ENCODE data around the gene CHST9. TPM values are rescaled to one million over a fixed set of nuclear protein-coding genes. Genes with fewer than 3 reads are reported as not detected.
"Not testable (repeated sequence)": the region's sequence is repeated elsewhere in the genome, so short reads cannot be mapped to it uniquely, and the experiment has no call there.

Gene CHST9
- total RNA-seq, 1 donor from 2014 or later = not detected

DNA sequence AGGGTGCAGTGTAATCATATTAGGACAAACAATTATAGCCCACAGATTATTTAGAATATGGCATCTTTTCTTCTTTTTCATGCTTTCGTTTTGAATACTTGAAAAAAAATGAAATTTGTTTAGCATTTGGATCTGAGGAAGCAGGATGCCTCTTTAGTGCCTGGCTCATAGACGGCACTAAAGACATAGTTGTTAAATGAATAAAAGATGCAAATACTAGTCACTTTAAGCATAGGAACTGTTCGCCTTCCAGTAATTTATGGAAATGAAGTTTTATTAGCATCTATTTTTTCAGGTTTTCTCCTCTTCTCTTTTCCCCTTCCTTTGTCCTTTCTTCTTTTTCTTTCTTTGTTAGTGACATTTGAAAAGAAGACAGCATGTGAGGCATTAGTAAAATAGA lies 80.4 kb downstream of the CHST9 start:
- DNase-seq (ENCODE audit: low read depth) = no peak

DNA sequence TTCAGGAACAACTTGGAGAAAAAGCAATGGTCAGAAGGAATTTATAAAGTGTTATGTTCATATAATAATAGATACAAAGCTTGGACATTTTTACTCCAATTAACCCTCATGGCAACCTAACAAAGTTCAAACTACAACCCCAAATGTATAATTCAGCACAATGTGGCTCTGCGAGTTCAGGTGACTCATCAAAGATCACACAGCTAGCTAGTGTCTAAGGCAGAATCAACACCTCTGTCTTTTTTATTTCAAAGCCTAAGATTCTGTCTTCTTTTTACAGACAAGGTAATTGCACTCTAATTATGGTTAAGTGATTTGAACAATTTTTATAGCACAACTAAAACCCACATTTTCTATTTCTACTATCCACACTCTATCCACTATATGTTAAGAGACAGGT lies 90.5 kb downstream of the CHST9 start:
- DNase-seq (ENCODE audit: low read depth) = no peak

DNA sequence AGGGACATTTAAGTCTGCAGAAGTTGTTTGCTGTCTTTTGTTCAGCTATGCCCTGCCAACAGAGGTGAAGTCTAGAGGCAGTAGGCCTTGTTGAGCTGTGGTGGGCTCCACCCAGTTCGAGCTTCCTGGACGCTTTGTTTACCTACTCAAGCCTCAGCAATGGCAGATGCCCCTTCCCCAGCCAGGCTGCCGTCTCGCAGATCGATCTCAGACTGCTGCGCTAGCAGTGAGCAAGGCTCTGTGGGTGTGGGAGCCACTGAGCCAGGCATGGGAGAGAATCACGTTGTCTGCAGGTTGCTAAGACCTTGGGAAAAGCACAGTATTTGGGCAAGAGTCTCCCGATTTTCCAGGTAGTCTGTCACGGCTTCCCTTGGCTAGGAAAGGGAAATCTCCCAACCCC lies 91.8 kb downstream of the CHST9 start:
- DNase-seq (ENCODE audit: low read depth) = not testable (repeated sequence)

DNA sequence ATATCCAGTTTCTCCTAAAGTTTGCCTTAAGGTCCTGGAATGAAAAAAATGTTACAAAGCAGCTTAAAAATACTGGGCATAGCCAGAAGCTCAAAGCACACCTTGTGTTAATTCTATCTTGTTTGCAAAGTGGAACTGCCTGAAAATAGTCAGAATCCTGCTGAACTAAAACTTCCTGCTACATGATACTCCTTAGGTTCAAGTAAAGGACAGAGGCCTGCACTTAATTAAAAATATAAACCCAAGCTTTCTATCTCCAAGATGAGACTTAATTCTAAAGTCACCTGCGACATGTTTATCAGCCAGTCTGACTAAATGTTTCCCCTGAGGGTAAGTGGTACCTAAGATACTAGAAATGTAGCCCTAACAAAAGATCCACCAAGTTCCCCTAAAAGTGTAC lies 103.4 kb downstream of the CHST9 start:
- no peak for DNase-seq (ENCODE audit: low read depth)

DNA sequence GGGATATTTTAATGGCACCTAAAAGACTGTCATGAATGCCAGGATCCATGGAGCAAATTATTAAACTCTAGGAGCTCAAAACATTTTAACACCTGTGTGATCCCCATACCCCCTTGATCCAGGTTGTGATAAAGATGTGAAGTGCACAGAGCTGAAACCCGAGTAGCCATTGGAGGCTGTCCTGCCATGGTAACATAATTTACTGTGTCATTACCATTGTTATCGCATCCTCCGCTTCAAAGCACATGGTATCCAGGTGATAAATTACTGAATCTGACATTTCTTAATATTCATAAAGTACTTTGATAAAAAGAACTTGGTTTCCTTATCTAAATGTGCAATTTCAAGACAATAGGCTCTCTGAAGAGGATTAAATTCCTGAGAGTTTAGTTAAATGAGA lies 109.3 kb downstream of the CHST9 start:
- DNase-seq (ENCODE audit: low read depth) = no peak

DNA sequence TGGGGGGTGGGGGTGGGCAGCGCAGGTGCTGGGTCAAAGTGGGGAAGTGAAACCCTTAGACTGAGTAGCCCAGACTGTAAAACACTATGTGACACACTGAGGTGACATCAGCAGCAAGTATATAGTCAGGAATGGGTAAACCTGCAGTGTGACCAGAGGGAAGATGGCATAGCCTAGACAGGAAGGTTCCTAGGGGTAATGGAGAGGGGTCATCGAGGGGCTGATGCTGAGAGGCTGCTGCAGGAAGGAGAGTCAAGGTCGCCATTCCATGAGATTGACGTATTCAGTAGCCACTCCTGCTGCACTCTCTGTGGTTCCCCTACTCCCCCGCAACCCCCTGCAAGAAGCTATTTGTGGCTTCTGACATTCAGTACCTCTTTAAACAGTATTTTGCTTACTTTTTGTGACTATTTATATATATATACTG lies 111.7 kb downstream of the CHST9 start:
- DNase-seq (ENCODE audit: low read depth) = no peak

DNA sequence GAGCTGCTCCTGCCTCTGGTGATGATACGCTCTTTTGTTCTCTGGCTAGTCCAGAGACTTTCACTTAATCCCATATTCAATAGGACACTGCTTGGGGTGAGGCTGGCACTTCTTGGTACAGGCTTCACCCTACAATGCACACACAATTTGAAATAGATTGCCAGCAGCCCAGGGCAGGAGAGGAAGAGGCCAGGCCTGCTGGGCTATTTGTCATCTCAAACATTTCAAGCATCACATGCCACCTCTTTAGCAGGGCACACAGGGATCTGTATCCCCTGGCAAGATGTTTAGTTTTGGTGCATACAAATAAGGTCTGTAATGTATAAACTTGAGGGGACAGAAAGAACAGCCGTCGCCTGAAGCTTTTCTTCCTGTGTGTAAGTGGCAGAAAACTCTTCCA lies 120.4 kb downstream of the CHST9 start:
- DNase-seq (ENCODE audit: low read depth) = no peak

DNA sequence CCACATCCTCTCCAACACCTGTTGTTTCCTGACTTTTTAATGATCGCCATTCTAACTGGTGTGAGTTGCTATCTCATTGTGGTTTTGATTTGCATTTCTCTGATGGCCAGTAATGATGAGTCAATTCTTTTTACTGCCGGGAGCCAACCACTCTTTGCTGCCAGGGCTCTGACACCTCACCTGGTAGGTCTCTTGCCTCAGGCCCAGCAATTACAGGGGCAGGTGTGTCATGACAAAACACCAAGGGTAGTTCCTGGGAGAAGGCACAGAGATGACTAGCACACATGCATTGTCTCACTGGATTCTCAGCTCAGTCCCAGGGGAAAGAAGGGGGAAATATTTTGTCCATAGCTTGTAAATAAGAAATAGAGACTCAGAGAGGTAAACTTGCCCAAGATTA lies 122.3 kb downstream of the CHST9 start:
- no peak for DNase-seq (ENCODE audit: low read depth)

DNA sequence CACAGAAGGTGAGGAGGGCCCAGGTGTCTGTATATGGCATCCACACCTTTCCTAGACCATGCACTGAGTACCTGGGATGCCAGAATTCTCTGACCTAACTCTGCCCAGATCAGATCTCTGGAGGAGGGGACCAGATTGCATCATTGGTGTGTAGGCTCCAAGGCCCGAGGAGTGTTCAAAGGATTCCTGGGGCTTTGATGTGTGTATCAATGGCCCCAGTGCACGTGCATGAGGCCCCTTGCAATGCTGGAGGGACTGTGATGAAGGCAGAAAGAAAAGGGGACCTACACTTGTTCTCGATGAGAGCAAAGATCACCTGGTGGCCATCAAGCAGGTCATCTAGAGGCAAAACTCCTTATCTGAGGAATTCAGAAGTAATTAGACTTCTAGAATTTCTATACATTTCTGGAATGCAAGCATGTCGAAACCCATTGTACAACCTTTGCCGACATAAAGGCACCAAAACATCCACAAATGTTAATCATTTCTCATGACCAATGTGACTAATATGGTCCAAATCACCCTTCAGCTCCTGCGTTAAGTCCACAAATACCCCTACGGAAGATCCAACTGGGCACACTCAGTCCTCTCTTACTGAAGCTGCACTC lies 123.5 kb downstream of the CHST9 start:
- no peak for DNase-seq (ENCODE audit: low read depth)

DNA sequence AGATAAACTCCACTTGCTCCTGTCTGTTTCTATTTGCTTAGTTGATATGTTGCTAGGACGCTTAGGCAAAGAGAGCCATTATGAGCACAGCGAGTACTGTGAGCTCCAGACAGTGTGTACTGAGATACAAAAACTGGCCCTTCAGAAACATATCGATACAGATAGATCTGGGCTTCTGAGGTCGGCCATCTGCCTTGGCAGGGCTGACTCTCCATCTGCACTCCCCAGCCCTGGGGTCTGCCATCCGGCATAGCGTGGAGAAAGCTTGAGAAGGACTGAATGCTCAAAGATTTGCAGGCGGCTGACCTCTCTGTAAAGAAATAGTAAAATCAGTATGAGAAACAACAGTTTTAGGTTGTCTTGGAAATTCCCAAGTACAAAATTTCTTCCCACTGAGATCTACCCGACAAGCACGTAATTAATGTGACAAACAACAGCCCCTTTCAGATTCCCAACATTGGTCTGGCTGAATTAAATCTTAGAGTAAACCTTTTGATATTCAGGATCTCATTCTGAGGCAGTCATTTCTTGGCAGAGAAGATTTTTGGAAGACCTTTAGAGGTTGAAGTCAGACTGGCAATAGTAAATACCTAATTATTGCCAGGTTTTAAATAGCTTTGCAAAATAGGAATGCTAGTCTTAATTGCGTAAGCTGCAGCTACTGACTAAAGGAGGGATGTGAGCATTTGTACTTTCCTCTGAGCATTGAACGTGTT lies 127.4 kb downstream of the CHST9 start:
- DNase-seq (ENCODE audit: low read depth) = no peak

DNA sequence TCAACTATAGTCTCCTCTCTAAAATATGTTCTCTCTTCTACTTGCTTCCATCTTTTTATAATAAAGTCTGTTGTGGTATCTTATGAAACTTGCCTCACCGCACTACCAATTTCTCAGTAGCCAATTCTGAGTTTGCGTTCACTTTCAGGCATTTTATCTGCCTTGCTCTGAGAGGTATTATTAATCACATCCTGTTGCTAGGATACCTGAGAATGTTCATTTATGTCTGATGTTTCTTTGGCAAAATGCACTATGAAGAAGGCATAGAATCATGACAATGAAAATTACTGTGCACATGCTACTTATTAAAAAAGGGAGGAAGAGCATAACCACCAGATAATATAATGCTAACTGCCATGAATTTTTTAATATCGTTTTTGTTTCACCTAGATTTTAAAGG lies 130.2 kb downstream of the CHST9 start:
- DNase-seq (ENCODE audit: low read depth) = no peak

DNA sequence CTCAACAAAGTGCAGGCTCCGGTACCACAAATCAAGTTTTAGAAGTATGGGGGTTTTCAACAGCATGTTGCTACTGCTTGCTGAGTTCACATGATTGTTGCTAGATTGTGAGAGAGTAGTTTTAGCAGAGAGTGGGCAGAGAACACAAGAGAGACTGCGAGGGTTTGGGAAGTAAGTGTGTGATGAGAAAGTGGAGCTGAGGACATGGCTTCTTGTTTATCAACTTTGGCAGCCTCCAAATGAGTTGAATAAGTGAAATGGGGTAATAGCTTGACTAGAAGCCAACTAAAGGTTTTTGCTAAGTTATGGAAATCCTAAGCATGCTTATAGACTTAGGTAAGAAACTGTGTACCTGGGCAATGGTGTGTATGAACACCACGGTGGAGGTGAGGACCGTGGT lies 135.1 kb downstream of the CHST9 start:
- no peak for DNase-seq (ENCODE audit: low read depth)

DNA sequence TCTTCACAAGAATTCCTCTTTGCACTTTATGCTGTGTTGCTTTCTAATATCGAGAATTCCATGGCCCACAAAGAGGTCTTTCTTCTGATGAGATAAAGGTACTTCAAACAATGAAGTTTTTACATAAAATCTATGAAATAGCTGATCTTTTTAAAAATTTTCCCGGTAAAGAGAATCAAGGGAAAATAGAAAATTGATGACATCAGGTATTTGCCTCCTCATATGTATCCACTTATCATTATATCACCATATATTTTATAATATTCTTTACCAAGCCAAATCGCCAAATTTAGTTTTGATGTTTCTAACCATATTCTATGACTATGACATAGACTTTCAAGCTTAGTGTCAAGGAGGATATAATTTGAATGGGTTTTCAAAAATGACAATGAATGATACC lies 139.8 kb downstream of the CHST9 start:
- DNase-seq (ENCODE audit: low read depth) = no peak

DNA sequence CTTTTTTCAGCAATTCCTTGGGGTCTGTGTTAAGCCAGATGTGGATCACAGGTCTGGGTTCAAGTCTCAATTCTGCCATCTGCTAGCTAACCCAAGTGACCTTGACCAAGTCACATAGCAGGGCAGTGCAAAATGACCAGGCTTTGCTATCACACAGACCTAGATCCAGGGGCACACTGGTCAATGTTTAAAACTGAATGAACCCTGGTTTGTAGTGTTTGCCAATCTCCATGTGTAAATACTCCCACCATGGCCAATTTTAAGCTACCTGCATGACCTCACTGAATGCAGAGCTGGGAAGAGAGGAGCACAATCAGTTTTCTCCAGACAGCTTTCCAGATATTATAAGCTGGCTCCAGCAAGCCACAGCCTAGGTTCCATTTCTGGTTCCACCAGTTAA lies 142.9 kb downstream of the CHST9 start:
- DNase-seq (ENCODE audit: low read depth) = no peak

DNA sequence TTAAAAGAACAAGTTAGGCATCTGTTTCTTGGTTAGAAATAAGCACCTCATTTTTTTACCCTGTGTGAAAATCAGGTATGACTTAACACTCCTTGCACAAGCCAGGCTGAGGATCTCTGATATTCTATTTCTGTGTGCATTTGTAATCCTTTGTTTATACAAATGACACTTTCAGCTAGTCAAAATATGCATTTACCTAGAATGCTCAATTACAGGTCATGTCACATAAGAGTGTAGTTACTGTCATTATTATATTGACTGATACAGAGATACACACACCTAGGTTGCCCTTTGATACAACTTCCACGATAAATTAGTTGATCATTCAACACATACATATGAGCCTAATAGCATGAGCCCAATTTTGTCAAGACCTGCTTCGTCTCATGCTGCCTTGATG lies 144.3 kb downstream of the CHST9 start:
- DNase-seq (ENCODE audit: low read depth) = no peak

DNA sequence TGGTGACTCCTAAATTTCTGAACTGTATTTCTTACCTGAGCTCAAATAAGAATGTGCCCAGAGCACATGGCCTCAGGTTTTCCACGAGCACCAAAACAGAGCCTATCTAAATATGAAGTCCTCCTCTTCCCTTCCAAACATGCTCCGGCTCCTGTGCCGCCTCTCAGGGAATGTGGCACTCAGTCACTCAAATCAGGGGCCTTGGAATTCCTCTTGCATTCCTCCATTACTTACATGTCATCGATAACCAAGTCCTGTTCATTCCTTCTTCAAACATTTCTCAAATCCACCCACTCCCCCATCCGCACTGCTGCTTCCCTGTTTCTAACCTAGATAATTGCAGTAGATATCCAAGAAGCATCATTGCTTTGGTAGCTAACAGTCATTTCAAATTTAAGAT lies 151.4 kb downstream of the CHST9 start:
- no peak for DNase-seq (ENCODE audit: low read depth)

DNA sequence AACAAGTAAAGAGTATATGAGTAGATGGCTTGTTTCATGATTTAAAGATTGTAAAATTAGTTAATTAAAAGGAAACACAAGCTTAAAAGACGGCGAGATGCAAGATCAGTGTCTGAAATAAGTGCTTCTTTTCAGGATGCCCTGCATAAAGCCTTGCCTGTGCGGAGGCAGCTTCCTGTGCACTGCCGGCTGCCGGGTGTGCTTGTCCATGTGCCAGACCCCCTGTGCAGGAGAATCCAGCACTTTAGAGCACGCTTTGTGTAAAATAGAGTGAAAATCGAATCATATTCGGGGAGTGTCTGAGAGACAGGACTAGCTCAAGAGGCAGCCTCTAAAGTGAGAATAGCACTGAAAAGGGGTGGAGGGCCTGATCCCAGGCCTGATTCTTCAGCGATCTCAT lies 154.7 kb downstream of the CHST9 start:
- no peak for DNase-seq (ENCODE audit: low read depth)

DNA sequence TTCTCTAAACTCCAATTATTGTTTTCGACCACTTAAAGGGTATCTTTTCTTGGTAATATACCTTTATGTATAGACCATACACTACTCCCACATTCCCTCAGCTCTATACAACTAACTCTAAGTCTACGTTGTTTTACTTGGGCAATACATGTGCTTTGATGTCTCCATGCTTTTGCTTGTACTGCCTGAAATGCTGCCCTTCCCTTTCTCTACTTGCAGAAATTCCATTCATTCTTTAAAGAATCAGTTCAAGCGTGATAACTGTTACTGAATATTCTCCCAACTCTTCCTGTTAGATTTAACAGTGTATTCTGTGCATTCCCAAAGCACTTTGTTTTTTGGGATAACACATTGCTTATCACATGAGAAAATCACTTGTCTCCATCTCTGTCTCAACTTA lies 162.6 kb downstream of the CHST9 start:
- DNase-seq (ENCODE audit: low read depth) = no peak

DNA sequence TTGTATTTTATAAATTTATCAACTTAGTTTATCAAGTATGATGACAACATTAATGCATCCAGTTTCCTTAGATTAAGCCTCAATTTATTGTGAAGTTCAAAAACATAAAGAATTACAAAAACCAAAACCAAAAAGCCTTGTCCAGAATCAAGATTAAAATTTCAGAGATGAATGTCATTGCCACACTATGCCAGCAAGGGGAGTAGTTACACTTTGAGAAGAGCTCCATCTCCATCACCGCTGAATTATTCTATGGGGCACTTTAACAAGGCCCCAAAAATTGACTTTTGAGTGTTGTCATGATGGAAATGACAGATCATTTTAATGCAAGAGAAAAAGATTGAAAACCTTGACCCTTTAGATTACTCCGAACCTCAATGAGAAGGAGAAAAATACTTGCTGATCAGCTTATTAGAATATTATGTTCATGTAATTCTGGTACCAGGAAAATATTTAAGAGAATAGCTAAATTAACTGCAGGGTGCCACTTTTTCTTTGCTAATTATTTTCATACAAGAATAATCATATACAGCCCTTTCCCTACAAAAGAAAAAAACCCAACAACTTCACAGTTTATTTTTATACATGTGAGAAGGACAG lies 167.1 kb downstream of the CHST9 start:
- no peak for DNase-seq (ENCODE audit: low read depth)

DNA sequence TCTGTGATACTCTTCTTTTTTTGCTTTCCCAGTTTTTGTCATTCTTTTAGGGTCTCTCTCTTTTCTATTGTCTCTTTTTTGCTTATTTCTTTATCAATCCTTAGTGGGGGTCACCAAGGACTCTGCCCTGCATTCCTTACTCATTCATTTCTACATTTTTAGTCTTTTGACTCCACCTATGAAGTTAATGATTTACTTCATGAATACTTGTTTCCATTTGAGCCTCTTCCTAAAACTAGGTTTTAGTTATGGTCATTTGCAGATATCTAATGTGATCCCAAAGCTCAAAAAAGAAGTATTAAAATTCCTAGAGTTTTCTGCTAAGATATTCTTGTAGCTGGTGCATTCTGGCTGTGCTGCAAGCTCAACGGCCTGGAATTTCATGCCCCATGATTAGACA lies 170.3 kb downstream of the CHST9 start:
- DNase-seq (ENCODE audit: low read depth) = no peak

DNA sequence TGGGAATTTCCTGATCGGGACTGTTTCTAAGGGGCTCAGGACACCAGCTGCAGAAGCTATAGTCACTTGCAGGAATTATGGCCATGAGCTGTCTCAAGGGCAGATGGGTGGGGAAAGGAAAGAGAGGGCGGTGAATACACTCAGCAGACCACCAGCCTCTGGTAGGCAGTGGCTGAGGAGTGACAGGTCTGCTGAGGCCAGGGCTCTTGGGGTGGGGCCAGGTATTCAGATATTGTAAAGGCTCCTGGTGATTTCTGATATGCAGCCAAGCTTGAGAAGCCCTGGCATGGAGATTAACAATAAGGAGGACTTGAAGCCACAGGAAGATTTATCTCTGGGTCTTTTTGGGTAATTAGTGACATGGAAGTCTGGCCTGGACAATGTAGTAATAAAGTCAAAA lies 174.3 kb downstream of the CHST9 start:
- no peak for DNase-seq (ENCODE audit: low read depth)

DNA sequence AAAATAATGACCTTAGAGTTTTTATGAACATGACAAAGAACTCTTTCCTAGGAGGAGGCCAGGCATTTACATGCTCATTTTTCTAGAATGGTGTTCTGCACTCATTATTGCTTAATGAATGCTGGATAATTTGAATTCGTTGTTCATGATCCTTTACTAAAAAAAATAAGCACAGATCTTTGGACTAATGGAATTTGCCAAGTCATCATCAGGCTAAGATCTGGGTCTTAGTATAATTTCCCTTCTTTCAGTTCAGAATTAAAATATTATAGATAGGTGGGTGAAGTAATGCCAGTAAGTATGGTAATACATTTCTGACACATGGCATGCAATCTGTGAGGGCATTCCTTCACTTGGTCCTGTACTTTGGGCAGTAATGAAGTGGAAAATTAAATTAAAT lies 175.8 kb downstream of the CHST9 start:
- no peak for DNase-seq (ENCODE audit: low read depth)

DNA sequence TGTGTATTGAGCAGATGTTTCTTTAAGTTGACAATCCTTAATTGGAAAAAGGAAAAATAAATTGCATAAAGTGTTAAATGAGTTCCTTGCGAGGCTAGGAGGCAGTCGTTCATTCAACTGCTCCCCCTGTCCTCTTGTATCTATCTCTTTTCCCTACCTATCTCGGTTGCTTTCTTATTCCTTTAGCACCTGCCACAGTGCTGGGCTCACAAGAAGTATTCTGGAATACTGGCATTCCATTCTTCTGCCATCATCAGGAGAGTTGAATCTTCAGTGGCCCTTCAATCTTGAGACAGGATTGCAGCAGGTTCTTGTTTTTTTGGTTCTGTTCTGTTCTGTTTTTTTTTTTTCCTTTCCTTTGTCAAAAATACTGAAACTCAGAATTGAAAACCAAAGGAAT lies 176.5 kb downstream of the CHST9 start:
- DNase-seq (ENCODE audit: low read depth) = no peak

Measured in myocyte (in vitro differentiated cells).